Measurements from ENCODE around the gene HEPN1. TPM values are rescaled to one million over a fixed set of nuclear protein-coding genes. Genes with fewer than 3 reads are reported as not detected.

Gene HEPN1
- total and polyA plus RNA-seq, 9 of the 15 experiments (the other 6 are each of a cell fraction or from before 2014, with no cell fraction given): not detected

DNA sequence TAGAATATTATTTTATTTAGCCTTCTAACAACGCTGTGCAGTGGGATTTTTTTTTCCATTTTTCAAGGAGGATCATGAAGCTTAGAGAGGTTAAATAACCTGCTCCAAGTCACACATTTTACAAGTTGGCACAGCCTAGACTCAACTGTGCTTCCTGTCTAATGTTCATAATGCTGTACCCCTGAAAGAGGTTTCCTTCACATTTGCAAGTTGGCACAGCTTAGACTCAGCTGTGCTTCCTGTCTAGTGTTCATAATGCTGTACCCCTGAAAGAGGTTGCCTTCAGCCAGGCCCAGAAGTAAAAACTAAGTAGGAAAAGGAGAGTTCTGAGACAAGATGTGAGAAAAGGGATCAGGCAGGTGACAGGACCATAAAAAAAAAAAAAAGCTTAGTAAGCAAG is 24.7 kb downstream of the HEPN1 start (continued):
- TF ChIP-seq USF2 (CRISPR knock-in tag; IDR thresholded peaks at IDR 0.05): no peak
- TF ChIP-seq SRF (CRISPR knock-in tag; IDR thresholded peaks at IDR 0.05): no peak
- TF ChIP-seq PHF21A (IDR thresholded peaks at IDR 0.05; ENCODE audit: borderline replicate concordance, low read depth): no peak
- TF ChIP-seq KDM5B (IDR thresholded peaks at IDR 0.05; ENCODE audit: insufficient replicate concordance, low read depth, low read length): no peak
- TF ChIP-seq UBTF (IDR thresholded peaks at IDR 0.05; ENCODE audit: borderline replicate concordance in 1 of 2, low read depth in 2 of 2, low read length in 2 of 2): no peak

- in situ Hi-C loops (cut with MboI): no loop called here
- POLR2A ChIA-PET: interaction anchor here (1.5 kb wide), 1 partner anchor 8 kb away, joined by 3 read pairs; no protein-coding TSS in a partner anchor
- no peak overlapping the region for H3K4me3 ChIP-seq
- ATAC-seq: no peak
- H3K4me2 ChIP-seq (ENCODE audit: insufficient read depth, low read length): no peak overlapping the region
- no peak overlapping the region for H3K27ac ChIP-seq (ENCODE audit: extremely low read depth, low read depth, low read length)
- peaks cover 5 to 23% of the 10 kb centered on the region in 2 experiments; a peak in 3 of 5 replicates for H3K27me3 ChIP-seq (ENCODE audit: control insufficient read depth in 2 of 2, insufficient read depth in 2 of 2, low read length in 2 of 2)
- H3K4me1 ChIP-seq (replicated peaks in 1 of 2; ENCODE audit: control insufficient read depth in 2 of 2, insufficient read depth in 2 of 2, low read length in 2 of 2): no peaks in the 10 kb centered on the region
- no peaks in the 10 kb centered on the region for H4K20me1 ChIP-seq (replicated peaks; ENCODE audit: control insufficient read depth, insufficient read depth, low read length)
- CTCF ChIA-PET (ENCODE audit: low intra/inter-chr PET ratio): no interaction called here
- no peak overlapping the region for H2AFZ ChIP-seq (ENCODE audit: low read depth, low read length)
- BruUV-seq (replicated peaks): no TSS peak
- H3K9ac ChIP-seq (ENCODE audit: insufficient read depth in 1 of 2, low read depth in 2 of 2, low read length in 2 of 2): no peak overlapping the region
- no peaks in the 10 kb centered on the region for H3K79me2 ChIP-seq (ENCODE audit: control insufficient read depth, insufficient read depth, low read length)
- H3K9me1 ChIP-seq (ENCODE audit: control insufficient read depth, insufficient read depth, low read length): no peaks in the 10 kb centered on the region
- intact Hi-C loops (cut with micrococcal nuclease): no loop called here
- FAIRE-seq: no peak
- no peak for DNase-seq (ENCODE audit: extremely low read depth in 1 of 4, low spot score in 3 of 4)
- H3K9me3 ChIP-seq (replicated peaks; ENCODE audit: control insufficient read depth, insufficient read depth, low read depth, low read length): no peaks in the 10 kb centered on the region
- 0% methylated on average over 3 of the region's 3 CpGs for WGBS (ENCODE audit: insufficient coverage, low coverage, missing lambda C conversion rate)
- no peaks in the 10 kb centered on the region for H3K36me3 ChIP-seq (ENCODE audit: control insufficient read depth, insufficient read depth, low read length)
- TF ChIP-seq, protein P1, sequence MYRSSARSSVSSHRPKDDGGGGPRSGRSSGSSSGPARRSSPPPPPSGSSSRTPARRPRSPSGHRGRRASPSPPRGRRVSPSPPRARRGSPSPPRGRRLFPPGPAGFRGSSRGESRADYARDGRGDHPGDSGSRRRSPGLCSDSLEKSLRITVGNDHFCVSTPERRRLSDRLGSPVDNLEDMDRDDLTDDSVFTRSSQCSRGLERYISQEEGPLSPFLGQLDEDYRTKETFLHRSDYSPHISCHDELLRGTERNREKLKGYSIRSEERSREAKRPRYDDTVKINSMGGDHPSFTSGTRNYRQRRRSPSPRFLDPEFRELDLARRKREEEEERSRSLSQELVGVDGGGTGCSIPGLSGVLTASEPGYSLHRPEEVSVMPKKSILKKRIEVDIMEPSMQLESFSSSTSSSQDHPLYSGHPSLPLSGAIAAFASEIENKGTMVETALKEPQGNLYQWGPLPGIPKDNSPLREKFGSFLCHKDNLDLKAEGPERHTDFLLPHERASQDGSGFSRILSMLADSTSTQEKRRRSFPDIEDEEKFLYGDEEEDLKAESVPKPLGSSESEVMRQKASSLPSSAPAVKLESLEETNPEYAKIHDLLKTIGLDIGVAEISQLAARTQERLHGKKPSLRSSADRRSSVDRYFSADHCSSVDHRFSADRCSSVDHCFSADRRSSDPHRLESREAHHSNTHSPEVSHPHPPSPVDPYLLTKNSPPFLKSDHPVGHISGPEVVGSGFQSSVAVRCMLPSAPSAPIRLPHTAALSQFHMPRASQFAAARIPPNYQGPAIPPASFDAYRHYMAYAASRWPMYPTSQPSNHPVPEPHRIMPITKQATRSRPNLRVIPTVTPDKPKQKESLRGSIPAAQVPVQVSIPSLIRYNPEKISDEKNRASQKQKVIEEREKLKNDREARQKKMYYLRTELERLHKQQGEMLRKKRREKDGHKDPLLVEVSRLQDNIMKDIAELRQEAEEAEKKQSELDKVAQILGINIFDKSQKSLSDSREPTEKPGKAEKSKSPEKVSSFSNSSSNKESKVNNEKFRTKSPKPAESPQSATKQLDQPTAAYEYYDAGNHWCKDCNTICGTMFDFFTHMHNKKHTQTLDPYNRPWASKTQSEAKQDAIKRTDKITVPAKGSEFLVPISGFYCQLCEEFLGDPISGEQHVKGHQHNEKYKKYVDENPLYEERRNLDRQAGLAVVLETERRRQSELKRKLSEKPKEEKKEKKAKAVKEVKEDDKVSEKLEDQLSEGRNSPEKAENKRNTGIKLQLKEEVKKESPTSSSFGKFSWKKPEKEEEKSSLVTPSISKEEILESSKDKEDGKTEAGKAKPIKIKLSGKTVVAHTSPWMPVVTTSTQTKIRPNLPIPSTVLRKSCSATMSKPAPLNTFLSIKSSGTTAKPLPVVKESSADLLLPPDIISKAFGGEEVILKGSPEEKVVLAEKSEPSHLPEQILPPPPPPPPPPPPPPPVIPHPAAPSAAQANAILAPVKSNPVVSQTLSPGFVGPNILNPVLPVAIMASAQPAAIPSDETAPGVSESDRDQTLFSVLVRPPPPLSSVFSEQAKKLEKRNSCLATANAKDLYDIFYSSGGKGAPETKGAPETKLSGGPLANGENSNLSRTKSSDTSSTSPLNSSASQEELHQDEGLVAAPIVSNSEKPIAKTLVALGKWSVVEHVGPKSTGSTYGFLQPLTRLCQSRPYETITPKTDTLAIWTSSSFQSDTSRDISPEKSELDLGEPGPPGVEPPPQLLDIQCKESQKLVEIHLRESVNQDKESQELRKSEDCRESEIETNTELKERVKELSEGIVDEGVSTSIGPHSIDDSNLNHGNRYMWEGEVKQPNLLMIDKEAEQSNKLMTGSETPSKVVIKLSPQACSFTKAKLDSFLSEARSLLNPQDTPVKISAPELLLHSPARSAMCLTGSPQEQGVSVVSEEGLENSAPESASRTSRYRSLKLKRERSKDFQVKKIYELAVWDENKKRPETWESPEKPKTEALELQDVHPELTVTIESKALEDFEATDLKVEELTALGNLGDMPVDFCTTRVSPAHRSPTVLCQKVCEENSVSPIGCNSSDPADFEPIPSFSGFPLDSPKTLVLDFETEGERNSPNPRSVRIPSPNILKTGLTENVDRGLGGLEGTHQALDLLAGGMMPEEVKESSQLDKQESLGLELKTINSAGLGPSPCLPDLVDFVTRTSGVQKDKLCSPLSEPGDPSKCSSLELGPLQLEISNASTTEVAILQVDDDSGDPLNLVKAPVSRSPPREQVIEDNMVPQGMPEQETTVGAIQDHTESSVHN (IDR thresholded peaks at IDR 0.05; ENCODE audit: borderline replicate concordance in 1 of 2, low read depth in 1 of 2): no peak
- TF ChIP-seq KDM1A (IDR thresholded peaks at IDR 0.05) (no peak), U2AF2 (optimal IDR thresholded peaks at IDR 0.05; ENCODE audit: low read depth, low read length) (no peak)
These were observed 25.5 kb downstream of the HEPN1 start for GRCh38 chr11:124944565-124944964.

Data from K562 (cell line).